Colonic mucosa (tissue), 4 donors: ENCODE results near the gene MCCC2. TPM values are rescaled to one million over a fixed set of nuclear protein-coding genes. Genes with fewer than 3 reads are reported as not detected.

Experiments
- DNase-seq: peaks from one replicate; pipeline ENCODE4 v3.0.0-alpha.2; 2020
- H3K27ac ChIP-seq: fragments of 200-600 bp; one replicate; pipeline ENCODE4 v1.8.0; 2021
- H3K27me3 ChIP-seq: fragments of 200-600 bp; one replicate; pipeline ENCODE4 v1.8.0; 2021
- H3K36me3 ChIP-seq: fragments of 200-600 bp; one replicate; pipeline ENCODE4 v1.8.0; 2021
- H3K4me1 ChIP-seq: fragments of 200-600 bp; one replicate; pipeline ENCODE4 v1.8.0; 2021; ENCODE audit warnings: mild to moderate bottlenecking
- H3K4me3 ChIP-seq: fragments of 200-600 bp; one replicate; pipeline ENCODE4 v1.8.0; 2021
- H3K9ac ChIP-seq, 2 donors: one replicate each; pipeline ENCODE4 v1.7.0; 2013; ENCODE audit warnings: control low read depth in 2 of 2, low read depth in 2 of 2, low read length in 2 of 2
- H3K9me3 ChIP-seq: fragments of 200-600 bp; one replicate; pipeline ENCODE4 v1.8.0; 2021
- intact Hi-C: fragments of 100-400 bp; cut with DNase I; formaldehyde crosslinking; loops from one replicate; pipeline ENCODE4 v1.14.1; 2022
- total RNA-seq, 2 donors: library from RNA; stranded (reverse); fragmentation: NEBNext Ultra II Directional in 1 of 2; extraction: Animal tissue kit (Norgen Biotek cat#: 25700) in 1 of 2; gene quantifications; one replicate each; pipeline ENCODE4 v1.2.1, GENCODE V29; 2021
- TF ChIP-seq, protein P1 (sequence below): fragments of 200-600 bp; IDR thresholded peaks from one replicate; pipeline ENCODE4 v1.8.0; 2022; ENCODE audit warnings: antibody characterized with exemption, mild to moderate bottlenecking
- donor health status: healthy.
- donor health status: DM: no; HTN: no; CAD: no.
- donor health status: DM: no; HTN: no; CAD: no.

MCCC2 gene
- total RNA-seq, 2 donors from 2014 or later, result 56.8 to 68.7 TPM

GRCh38 chr5:71697967-71698366 lies 110.8 kb downstream of the MCCC2 start:
- intact Hi-C loops, result no loop called here
- no peaks in the 10 kb centered on the region for H3K36me3 ChIP-seq
- DNase-seq, result no peak
- TF ChIP-seq, protein P1, sequence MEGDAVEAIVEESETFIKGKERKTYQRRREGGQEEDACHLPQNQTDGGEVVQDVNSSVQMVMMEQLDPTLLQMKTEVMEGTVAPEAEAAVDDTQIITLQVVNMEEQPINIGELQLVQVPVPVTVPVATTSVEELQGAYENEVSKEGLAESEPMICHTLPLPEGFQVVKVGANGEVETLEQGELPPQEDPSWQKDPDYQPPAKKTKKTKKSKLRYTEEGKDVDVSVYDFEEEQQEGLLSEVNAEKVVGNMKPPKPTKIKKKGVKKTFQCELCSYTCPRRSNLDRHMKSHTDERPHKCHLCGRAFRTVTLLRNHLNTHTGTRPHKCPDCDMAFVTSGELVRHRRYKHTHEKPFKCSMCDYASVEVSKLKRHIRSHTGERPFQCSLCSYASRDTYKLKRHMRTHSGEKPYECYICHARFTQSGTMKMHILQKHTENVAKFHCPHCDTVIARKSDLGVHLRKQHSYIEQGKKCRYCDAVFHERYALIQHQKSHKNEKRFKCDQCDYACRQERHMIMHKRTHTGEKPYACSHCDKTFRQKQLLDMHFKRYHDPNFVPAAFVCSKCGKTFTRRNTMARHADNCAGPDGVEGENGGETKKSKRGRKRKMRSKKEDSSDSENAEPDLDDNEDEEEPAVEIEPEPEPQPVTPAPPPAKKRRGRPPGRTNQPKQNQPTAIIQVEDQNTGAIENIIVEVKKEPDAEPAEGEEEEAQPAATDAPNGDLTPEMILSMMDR, result no peak
- H3K9ac ChIP-seq, result no peak overlapping the region
- no peak overlapping the region for H3K27ac ChIP-seq
- H3K4me3 ChIP-seq, result no peak overlapping the region
- H3K4me1 ChIP-seq, result no peaks in the 10 kb centered on the region
- no peaks in the 10 kb centered on the region for H3K27me3 ChIP-seq
- no peaks in the 10 kb centered on the region for H3K9me3 ChIP-seq

DNA sequence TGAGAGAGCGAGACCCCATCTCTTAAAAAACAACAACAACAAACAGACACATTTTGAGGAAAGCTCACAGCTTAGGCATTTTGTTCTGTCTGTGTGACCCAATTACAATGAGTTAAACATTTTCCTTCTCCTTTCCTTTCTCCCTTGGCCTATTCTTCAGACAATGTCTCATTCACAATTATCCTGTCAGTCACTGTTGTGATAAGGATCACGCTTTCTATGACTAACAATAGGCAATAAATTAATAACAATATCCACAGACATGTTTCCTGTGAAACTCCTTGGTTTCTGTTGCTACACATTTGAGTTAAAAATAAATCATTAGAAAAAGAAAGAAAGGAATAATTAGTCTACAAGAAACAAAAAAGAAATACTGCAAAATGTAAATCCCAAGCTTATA lies 112.1 kb downstream of the MCCC2 start:
- H3K27ac ChIP-seq, result no peak overlapping the region
- no peaks in the 10 kb centered on the region for H3K36me3 ChIP-seq
- H3K4me1 ChIP-seq, result no peaks in the 10 kb centered on the region
- TF ChIP-seq, protein P1, result no peak
- DNase-seq, result no peak
- H3K9ac ChIP-seq, result no peak overlapping the region
- no peak overlapping the region for H3K4me3 ChIP-seq
- no peaks in the 10 kb centered on the region for H3K9me3 ChIP-seq
- H3K27me3 ChIP-seq, result no peaks in the 10 kb centered on the region
- intact Hi-C loops, result no loop called here

DNA sequence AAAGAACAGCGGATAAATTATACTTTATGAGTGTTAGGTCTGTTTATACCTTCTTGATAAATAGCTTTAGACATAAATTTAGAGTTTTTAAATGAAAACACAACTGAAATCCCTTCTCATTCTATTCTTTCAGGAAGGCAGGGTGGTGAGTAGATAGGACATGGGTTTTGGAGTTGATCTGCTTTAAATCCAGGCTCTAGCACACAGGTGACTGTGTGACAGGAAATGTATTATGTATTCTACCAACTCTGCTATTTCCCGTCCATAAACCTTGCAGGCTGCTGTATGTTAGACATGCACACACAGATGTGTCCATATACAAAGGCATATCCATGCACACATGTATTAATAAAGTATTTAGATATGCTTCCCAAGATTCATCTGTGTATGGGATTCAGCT lies 112.6 kb downstream of the MCCC2 start:
- TF ChIP-seq, protein P1, result no peak
- no peak overlapping the region for H3K4me3 ChIP-seq
- H3K9ac ChIP-seq, result no peak overlapping the region
- DNase-seq, result no peak
- intact Hi-C loops, result no loop called here
- H3K27me3 ChIP-seq, result no peaks in the 10 kb centered on the region
- no peak overlapping the region for H3K27ac ChIP-seq
- no peaks in the 10 kb centered on the region for H3K9me3 ChIP-seq
- no peaks in the 10 kb centered on the region for H3K4me1 ChIP-seq
- no peaks in the 10 kb centered on the region for H3K36me3 ChIP-seq

- Histone ChIP-seq H3K27ac (no peak overlapping the region), H3K27me3 (no peaks in the 10 kb centered on the region), H3K9ac (no peak overlapping the region), H3K36me3 (no peaks in the 10 kb centered on the region), H3K9me3 (no peaks in the 10 kb centered on the region), H3K4me3 (no peak overlapping the region), H3K4me1 (no peaks in the 10 kb centered on the region)
- no peak for DNase-seq
- intact Hi-C loops, result no loop called here
- TF ChIP-seq, protein P1, result no peak
Observed at GRCh38 chr5:71700803-71701202, 113.7 kb downstream of the MCCC2 start.

DNA sequence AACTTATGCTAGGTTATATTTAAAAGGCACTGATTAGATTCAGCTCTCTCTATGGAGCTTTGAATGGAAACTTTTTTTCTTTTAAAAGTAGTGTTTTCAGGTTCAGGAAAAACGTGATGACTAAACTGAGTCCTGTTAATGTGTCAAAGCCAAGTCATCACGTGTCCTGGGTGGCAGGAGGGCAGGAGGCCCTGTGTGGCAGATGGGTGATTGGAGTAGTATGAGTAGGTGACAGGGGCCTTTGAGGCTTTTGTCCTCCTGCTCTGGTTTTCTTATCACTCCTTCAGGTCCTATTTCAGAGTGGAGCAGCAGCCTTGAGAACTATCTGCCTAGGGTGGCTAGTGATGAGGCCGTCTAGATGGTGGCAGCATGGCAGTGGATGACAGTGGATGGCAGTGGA lies 114.3 kb downstream of the MCCC2 start:
- Histone ChIP-seq H3K27me3 (no peaks in the 10 kb centered on the region), H3K4me3 (no peak overlapping the region), H3K4me1 (no peaks in the 10 kb centered on the region), H3K27ac (no peak overlapping the region), H3K36me3 (no peaks in the 10 kb centered on the region), H3K9me3 (no peaks in the 10 kb centered on the region), H3K9ac (no peak overlapping the region)
- no peak for DNase-seq
- TF ChIP-seq, protein P1, result no peak
- intact Hi-C loops, result no loop called here

- Histone ChIP-seq H3K9me3 (no peaks in the 10 kb centered on the region), H3K9ac (no peak overlapping the region), H3K36me3 (no peaks in the 10 kb centered on the region), H3K27ac (no peak overlapping the region), H3K4me3 (no peak overlapping the region), H3K27me3 (no peaks in the 10 kb centered on the region), H3K4me1 (no peaks in the 10 kb centered on the region)
- no peak for DNase-seq
- TF ChIP-seq, protein P1, result no peak
- intact Hi-C loops, result no loop called here
Observed at GRCh38 chr5:71703941-71704340, 116.8 kb downstream of the MCCC2 start.
